Smooth muscle cell (in vitro differentiated cells): ENCODE results near the gene OR51B4. TPM values are rescaled to one million over a fixed set of nuclear protein-coding genes. Genes with fewer than 3 reads are reported as not detected.

Experiments used
- DNase-seq: peaks from one replicate; lab custom pipeline; 2025; ENCODE audit not compliant: unreplicated experiment; lab: John Stamatoyannopoulos, UW
- H2AFZ ChIP-seq: fragments of 200-600 bp; sonication (generic); 2 replicates; pipeline ENCODE4 v1.6.0; 2016; ENCODE audit warnings: antibody characterized with exemption, low read depth, mild to moderate bottlenecking
- H3F3A ChIP-seq: fragments of 200-600 bp; sonication (generic); 2 replicates; pipeline ENCODE4 v1.6.0; 2017; ENCODE audit warnings: antibody characterized with exemption, low read depth
- H3K27ac ChIP-seq: fragments of 200-600 bp; sonication (generic); 2 replicates; pipeline ENCODE4 v1.5.1; 2016; ENCODE audit warnings: low read depth, mild to moderate bottlenecking
- H3K27me3 ChIP-seq: fragments of 200-600 bp; sonication (generic); 2 replicates; pipeline ENCODE4 v1.6.1; 2016; ENCODE audit warnings: low read depth, mild to moderate bottlenecking
- H3K36me3 ChIP-seq: fragments of 200-600 bp; sonication (generic); 2 replicates; pipeline ENCODE4 v1.5.1; 2016; ENCODE audit warnings: low read depth
- H3K4me1 ChIP-seq: fragments of 200-600 bp; sonication (generic); 2 replicates; pipeline ENCODE4 v1.5.1; 2016; ENCODE audit warnings: low read depth
- H3K4me2 ChIP-seq: fragments of 200-600 bp; sonication (generic); 2 replicates; pipeline ENCODE4 v1.6.0; 2016; ENCODE audit warnings: mild to moderate bottlenecking
- H3K4me3 ChIP-seq: fragments of 200-600 bp; sonication (generic); 2 replicates; pipeline ENCODE4 v1.5.1; 2016; ENCODE audit warnings: mild to moderate bottlenecking
- H3K79me2 ChIP-seq: fragments of 200-600 bp; sonication (generic); 2 replicates; pipeline ENCODE4 v1.6.0; 2016; ENCODE audit warnings: low read depth, mild to moderate bottlenecking
- H3K9ac ChIP-seq: fragments of 200-600 bp; sonication (generic); 2 replicates; pipeline ENCODE4 v1.6.0; 2016; ENCODE audit warnings: low read depth
- H3K9me3 ChIP-seq: fragments of 200-600 bp; sonication (generic); replicated peaks from 2 replicates; pipeline ENCODE4 v1.5.1; 2016; ENCODE audit warnings: low read depth
- H4K20me1 ChIP-seq: fragments of 200-600 bp; sonication (generic); 2 replicates; pipeline ENCODE4 v1.6.0; 2016; ENCODE audit warnings: low read depth
- CTCF ChIP-seq: fragments of 200-600 bp; sonication (generic); IDR thresholded peaks from 2 replicates; pipeline ENCODE4 v1.5.1; 2017; ENCODE audit warnings: borderline replicate concordance, mild to moderate bottlenecking, antibody characterized with exemption; ENCODE audit not compliant: insufficient read depth, poor library complexity, severe bottlenecking
- WGBS: methylation state at CpG from one replicate; pipeline ENCODE4 v1.1.7; 2016; ENCODE audit warnings: low lambda C conversion rate; 5-methylcytosine and 5-hydroxymethylcytosine counted together
- polyA plus RNA-seq: library from polyadenylated mRNA; unstranded; fragments of >200 nt; fragmentation: Nextera tagmentation; extraction: Ambion mirVana; gene quantifications from 2 replicates; pipeline ENCODE4 v1.2.1, GENCODE V29; 2016
- total RNA-seq: library from RNA; depleted of rRNA; stranded (reverse); fragments of >200 nt; gene quantifications from 2 replicates; pipeline ENCODE4 v1.2.3, GENCODE V29; 2014

The OR51B4 gene
- total and polyA plus RNA-seq, 2 experiments from 2014 or later = not detected

- Histone ChIP-seq H3K27ac (no peak overlapping the region), H3F3A (no peaks in the 10 kb centered on the region), H3K27me3 (no peaks in the 10 kb centered on the region), H4K20me1 (no peaks in the 10 kb centered on the region), H3K36me3 (no peaks in the 10 kb centered on the region), H3K4me1 (no peaks in the 10 kb centered on the region), H3K4me3 (no peak overlapping the region), H3K4me2 (no peak overlapping the region), H2AFZ (no peak overlapping the region), H3K9me3 (no peaks in the 10 kb centered on the region), H3K9ac (no peak overlapping the region), H3K79me2 (no peaks in the 10 kb centered on the region)
- WGBS = 67% methylated on average over 6 of the region's 6 CpGs
- DNase-seq = no peak
- TF ChIP-seq CTCF = no peak
Measured at GRCh38 chr11:5275369-5276110, 26.2 kb downstream of the OR51B4 start.

- Histone ChIP-seq H3K4me3 (no peak overlapping the region), H3K36me3 (no peaks in the 10 kb centered on the region), H3K4me2 (no peak overlapping the region), H2AFZ (no peak overlapping the region), H3K9me3 (no peaks in the 10 kb centered on the region), H3K79me2 (no peaks in the 10 kb centered on the region), H3K27me3 (no peaks in the 10 kb centered on the region), H3K4me1 (no peaks in the 10 kb centered on the region), H3K9ac (no peak overlapping the region), H3F3A (no peaks in the 10 kb centered on the region), H3K27ac (no peak overlapping the region), H4K20me1 (no peaks in the 10 kb centered on the region)
- no peak for DNase-seq
- 71% methylated on average over 5 of the region's 5 CpGs for WGBS
- no peak for TF ChIP-seq CTCF
Measured at GRCh38 chr11:5274395-5274794, 27.4 kb downstream of the OR51B4 start.

- Histone ChIP-seq H3K9me3 (no peaks in the 10 kb centered on the region), H3K79me2 (no peaks in the 10 kb centered on the region), H2AFZ (no peak overlapping the region), H3K27ac (no peak overlapping the region), H3K9ac (no peak overlapping the region), H3F3A (no peaks in the 10 kb centered on the region), H3K4me3 (no peak overlapping the region), H3K4me1 (no peaks in the 10 kb centered on the region), H3K36me3 (no peaks in the 10 kb centered on the region), H3K27me3 (no peaks in the 10 kb centered on the region), H3K4me2 (no peak overlapping the region), H4K20me1 (no peaks in the 10 kb centered on the region)
- 72% methylated on average over 4 of the region's 4 CpGs for WGBS
- DNase-seq = no peak
- TF ChIP-seq CTCF = no peak
Measured at GRCh38 chr11:5272395-5273017, 29.2 kb downstream of the OR51B4 start.
